Measurements from ENCODE around the gene TUBG1. TPM values are rescaled to one million over a fixed set of nuclear protein-coding genes. Genes with fewer than 3 reads are reported as not detected.
A peak's percentile ranks its signal among the peaks of the same experiment; 100 is the strongest.

Gene TUBG1
- total and polyA plus RNA-seq, 9 of the 15 experiments (the other 6 are each of a cell fraction or from before 2014, with no cell fraction given) = 33.1 to 147 (median 66.0) TPM

- TF ChIP-seq, protein P1, sequence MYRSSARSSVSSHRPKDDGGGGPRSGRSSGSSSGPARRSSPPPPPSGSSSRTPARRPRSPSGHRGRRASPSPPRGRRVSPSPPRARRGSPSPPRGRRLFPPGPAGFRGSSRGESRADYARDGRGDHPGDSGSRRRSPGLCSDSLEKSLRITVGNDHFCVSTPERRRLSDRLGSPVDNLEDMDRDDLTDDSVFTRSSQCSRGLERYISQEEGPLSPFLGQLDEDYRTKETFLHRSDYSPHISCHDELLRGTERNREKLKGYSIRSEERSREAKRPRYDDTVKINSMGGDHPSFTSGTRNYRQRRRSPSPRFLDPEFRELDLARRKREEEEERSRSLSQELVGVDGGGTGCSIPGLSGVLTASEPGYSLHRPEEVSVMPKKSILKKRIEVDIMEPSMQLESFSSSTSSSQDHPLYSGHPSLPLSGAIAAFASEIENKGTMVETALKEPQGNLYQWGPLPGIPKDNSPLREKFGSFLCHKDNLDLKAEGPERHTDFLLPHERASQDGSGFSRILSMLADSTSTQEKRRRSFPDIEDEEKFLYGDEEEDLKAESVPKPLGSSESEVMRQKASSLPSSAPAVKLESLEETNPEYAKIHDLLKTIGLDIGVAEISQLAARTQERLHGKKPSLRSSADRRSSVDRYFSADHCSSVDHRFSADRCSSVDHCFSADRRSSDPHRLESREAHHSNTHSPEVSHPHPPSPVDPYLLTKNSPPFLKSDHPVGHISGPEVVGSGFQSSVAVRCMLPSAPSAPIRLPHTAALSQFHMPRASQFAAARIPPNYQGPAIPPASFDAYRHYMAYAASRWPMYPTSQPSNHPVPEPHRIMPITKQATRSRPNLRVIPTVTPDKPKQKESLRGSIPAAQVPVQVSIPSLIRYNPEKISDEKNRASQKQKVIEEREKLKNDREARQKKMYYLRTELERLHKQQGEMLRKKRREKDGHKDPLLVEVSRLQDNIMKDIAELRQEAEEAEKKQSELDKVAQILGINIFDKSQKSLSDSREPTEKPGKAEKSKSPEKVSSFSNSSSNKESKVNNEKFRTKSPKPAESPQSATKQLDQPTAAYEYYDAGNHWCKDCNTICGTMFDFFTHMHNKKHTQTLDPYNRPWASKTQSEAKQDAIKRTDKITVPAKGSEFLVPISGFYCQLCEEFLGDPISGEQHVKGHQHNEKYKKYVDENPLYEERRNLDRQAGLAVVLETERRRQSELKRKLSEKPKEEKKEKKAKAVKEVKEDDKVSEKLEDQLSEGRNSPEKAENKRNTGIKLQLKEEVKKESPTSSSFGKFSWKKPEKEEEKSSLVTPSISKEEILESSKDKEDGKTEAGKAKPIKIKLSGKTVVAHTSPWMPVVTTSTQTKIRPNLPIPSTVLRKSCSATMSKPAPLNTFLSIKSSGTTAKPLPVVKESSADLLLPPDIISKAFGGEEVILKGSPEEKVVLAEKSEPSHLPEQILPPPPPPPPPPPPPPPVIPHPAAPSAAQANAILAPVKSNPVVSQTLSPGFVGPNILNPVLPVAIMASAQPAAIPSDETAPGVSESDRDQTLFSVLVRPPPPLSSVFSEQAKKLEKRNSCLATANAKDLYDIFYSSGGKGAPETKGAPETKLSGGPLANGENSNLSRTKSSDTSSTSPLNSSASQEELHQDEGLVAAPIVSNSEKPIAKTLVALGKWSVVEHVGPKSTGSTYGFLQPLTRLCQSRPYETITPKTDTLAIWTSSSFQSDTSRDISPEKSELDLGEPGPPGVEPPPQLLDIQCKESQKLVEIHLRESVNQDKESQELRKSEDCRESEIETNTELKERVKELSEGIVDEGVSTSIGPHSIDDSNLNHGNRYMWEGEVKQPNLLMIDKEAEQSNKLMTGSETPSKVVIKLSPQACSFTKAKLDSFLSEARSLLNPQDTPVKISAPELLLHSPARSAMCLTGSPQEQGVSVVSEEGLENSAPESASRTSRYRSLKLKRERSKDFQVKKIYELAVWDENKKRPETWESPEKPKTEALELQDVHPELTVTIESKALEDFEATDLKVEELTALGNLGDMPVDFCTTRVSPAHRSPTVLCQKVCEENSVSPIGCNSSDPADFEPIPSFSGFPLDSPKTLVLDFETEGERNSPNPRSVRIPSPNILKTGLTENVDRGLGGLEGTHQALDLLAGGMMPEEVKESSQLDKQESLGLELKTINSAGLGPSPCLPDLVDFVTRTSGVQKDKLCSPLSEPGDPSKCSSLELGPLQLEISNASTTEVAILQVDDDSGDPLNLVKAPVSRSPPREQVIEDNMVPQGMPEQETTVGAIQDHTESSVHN (IDR thresholded peaks at IDR 0.05; ENCODE audit: borderline replicate concordance in 1 of 2, low read depth in 1 of 2) = no peak
- no peak for TF ChIP-seq ZNF134 (CRISPR knock-in tag; conservative IDR thresholded peaks at IDR 0.05)
- TF ChIP-seq CBX8 (IDR thresholded peaks at IDR 0.05; ENCODE audit: borderline replicate concordance, extremely low read depth, low read depth, low read length, poor library complexity, severe bottlenecking) = no peak
- TF ChIP-seq ZNF217 (CRISPR knock-in tag; IDR thresholded peaks at IDR 0.05) = no peak
- no peak for TF ChIP-seq PTBP1 (IDR thresholded peaks at IDR 0.05; ENCODE audit: low read depth, low read length)
- peak in 1 of 2 experiments; percentile 94; a peak in 2 of 4 replicates for TF ChIP-seq HDAC1 (IDR thresholded peaks at IDR 0.05)
- no peak for TF ChIP-seq ZNF431 (CRISPR knock-in tag; IDR thresholded peaks at IDR 0.05)
- TF ChIP-seq, protein P2, sequence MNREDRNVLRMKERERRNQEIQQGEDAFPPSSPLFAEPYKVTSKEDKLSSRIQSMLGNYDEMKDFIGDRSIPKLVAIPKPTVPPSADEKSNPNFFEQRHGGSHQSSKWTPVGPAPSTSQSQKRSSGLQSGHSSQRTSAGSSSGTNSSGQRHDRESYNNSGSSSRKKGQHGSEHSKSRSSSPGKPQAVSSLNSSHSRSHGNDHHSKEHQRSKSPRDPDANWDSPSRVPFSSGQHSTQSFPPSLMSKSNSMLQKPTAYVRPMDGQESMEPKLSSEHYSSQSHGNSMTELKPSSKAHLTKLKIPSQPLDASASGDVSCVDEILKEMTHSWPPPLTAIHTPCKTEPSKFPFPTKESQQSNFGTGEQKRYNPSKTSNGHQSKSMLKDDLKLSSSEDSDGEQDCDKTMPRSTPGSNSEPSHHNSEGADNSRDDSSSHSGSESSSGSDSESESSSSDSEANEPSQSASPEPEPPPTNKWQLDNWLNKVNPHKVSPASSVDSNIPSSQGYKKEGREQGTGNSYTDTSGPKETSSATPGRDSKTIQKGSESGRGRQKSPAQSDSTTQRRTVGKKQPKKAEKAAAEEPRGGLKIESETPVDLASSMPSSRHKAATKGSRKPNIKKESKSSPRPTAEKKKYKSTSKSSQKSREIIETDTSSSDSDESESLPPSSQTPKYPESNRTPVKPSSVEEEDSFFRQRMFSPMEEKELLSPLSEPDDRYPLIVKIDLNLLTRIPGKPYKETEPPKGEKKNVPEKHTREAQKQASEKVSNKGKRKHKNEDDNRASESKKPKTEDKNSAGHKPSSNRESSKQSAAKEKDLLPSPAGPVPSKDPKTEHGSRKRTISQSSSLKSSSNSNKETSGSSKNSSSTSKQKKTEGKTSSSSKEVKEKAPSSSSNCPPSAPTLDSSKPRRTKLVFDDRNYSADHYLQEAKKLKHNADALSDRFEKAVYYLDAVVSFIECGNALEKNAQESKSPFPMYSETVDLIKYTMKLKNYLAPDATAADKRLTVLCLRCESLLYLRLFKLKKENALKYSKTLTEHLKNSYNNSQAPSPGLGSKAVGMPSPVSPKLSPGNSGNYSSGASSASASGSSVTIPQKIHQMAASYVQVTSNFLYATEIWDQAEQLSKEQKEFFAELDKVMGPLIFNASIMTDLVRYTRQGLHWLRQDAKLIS (CRISPR knock-in tag; IDR thresholded peaks at IDR 0.05) = no peak
- no peak for TF ChIP-seq SREBF2 (CRISPR knock-in tag; IDR thresholded peaks at IDR 0.05)
- TF ChIP-seq SLC30A9 (CRISPR knock-in tag; IDR thresholded peaks at IDR 0.05) = no peak
- TF ChIP-seq CLOCK (CRISPR knock-in tag; IDR thresholded peaks at IDR 0.05; ENCODE audit: borderline replicate concordance) = no peak
- peak; percentile 50 for TF ChIP-seq NEUROD1 (IDR thresholded peaks at IDR 0.05; ENCODE audit: borderline replicate concordance, low read depth, low read length, partially characterized antibody)
- TF ChIP-seq ELF4 (CRISPR knock-in tag; IDR thresholded peaks at IDR 0.05) = no peak
These were observed 23.5 kb downstream of the TUBG1 start (continued) for GRCh38 chr17:42632949-42633444.
